ENCODE measurements around the gene MLLT3. TPM values are rescaled to one million over a fixed set of nuclear protein-coding genes. Genes with fewer than 3 reads are reported as not detected.

The MLLT3 gene
- total and polyA plus RNA-seq, 2 of the 13 experiments (the other 11 are each of a cell fraction or from before 2014, with no cell fraction given), result 12.3 to 12.6 TPM

GRCh38 chr9:20562051-20562450 is 60.2 kb downstream of the MLLT3 start:
- Histone ChIP-seq H3K4me1 (ENCODE audit: insufficient read depth, low read length) (no peaks in the 10 kb centered on the region), H4K20me1 (ENCODE audit: insufficient read depth, low read length) (no peaks in the 10 kb centered on the region), H3K9me3 (ENCODE audit: low read length) (no peaks in the 10 kb centered on the region), H2AFZ (ENCODE audit: low read length) (no peak overlapping the region), H3K36me3 (replicated peaks in 1 of 2; ENCODE audit: control insufficient read depth in 1 of 2, insufficient read depth in 2 of 2, low read length in 2 of 2) (no peaks in the 10 kb centered on the region), H3K79me2 (ENCODE audit: insufficient read depth, low read length) (no peaks in the 10 kb centered on the region), H3K9ac (ENCODE audit: insufficient read depth, low read depth, low read length) (no peak overlapping the region), H3K27ac (ENCODE audit: extremely low read length, insufficient read depth, low read length) (no peak overlapping the region), H3K4me2 (ENCODE audit: low read depth, low read length) (no peak overlapping the region), H3K27me3 (ENCODE audit: control insufficient read depth in 1 of 2, insufficient read depth in 2 of 2, low read length in 2 of 2) (no peaks in the 10 kb centered on the region), H3K4me3 (replicated peaks in 1 of 3; ENCODE audit: insufficient read depth in 1 of 3, low read depth in 2 of 3, low read length in 3 of 3) (no peak overlapping the region)
- ChIA-PET CTCF (ENCODE audit: low intra/inter-chr PET ratio, low total read pairs) (no interaction called here), POLR2A (no interaction called here)
- DNase-seq (ENCODE audit: low spot score), result no peak
- no TSS peak for BruUV-seq (replicated peaks)
- no peak for ATAC-seq
- intact Hi-C loops (cut with micrococcal nuclease; ENCODE audit: unreplicated experiment) (no loop called here), in situ Hi-C loops (cut with HindIII; ENCODE audit: extremely low pct_ligation_motif_present, low pct_unique_long_range_greater_than_20kb) (loop anchor here (10.0 kb wide), 1 partner anchor 63 kb away; the partner anchor contains the start of gene MLLT3)
- no peak for FAIRE-seq
- TF ChIP-seq, protein P1, sequence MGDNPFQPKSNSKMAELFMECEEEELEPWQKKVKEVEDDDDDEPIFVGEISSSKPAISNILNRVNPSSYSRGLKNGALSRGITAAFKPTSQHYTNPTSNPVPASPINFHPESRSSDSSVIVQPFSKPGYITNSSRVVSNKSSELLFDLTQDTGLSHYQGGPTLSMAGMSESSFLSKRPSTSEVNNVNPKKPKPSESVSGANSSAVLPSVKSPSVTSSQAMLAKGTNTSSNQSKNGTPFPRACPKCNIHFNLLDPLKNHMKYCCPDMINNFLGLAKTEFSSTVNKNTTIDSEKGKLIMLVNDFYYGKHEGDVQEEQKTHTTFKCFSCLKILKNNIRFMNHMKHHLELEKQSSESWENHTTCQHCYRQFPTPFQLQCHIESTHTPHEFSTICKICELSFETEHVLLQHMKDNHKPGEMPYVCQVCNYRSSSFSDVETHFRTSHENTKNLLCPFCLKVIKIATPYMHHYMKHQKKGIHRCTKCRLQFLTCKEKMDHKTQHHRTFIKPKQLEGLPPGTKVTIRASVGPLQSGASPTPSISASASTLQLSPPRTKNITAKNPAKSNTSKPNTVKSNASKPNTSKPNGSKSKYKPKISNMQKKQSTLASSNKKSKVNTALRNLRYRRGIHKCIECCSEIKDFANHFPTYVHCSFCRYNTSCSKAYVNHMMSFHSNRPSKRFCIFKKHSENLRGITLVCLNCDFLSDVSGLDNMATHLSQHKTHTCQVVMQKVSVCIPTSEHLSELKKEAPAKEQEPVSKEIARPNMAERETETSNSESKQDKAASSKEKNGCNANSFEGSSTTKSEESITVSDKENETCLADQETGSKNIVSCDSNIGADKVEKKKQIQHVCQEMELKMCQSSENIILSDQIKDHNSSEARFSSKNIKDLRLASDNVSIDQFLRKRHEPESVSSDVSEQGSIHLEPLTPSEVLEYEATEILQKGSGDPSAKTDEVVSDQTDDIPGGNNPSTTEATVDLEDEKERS (CRISPR knock-in tag; IDR thresholded peaks at IDR 0.05), result no peak
- TF ChIP-seq SMAD9 (CRISPR knock-in tag; IDR thresholded peaks at IDR 0.05), result no peak
- no peak for TF ChIP-seq BCLAF1 (IDR thresholded peaks at IDR 0.05)
- no peak for TF ChIP-seq ZBED4 (CRISPR knock-in tag; IDR thresholded peaks at IDR 0.05; ENCODE audit: borderline replicate concordance)
- TF ChIP-seq ZBTB7B (CRISPR knock-in tag; IDR thresholded peaks at IDR 0.05), result no peak
- TF ChIP-seq ASH2L (IDR thresholded peaks at IDR 0.05; ENCODE audit: insufficient read length, low read depth, low read length), result no peak
- TF ChIP-seq ZNF850 (CRISPR knock-in tag; conservative IDR thresholded peaks at IDR 0.05), result no peak
- no peak for TF ChIP-seq NFE2L1 (CRISPR knock-in tag; IDR thresholded peaks at IDR 0.05; ENCODE audit: borderline replicate concordance)
- no peak for TF ChIP-seq NAIF1 (CRISPR knock-in tag; IDR thresholded peaks at IDR 0.05; ENCODE audit: borderline replicate concordance)
- no peak for TF ChIP-seq ZNF329 (CRISPR knock-in tag; IDR thresholded peaks at IDR 0.05; ENCODE audit: low read depth)
- TF ChIP-seq ZNF367 (CRISPR knock-in tag; IDR thresholded peaks at IDR 0.05; ENCODE audit: borderline replicate concordance), result no peak
- TF ChIP-seq HDAC2 (CRISPR knock-in tag; IDR thresholded peaks at IDR 0.05), result no peak
- 50% methylated on average over 2 of the region's 2 CpGs for WGBS (ENCODE audit: low lambda C conversion rate)

Data from HepG2 (cell line).